CD8-positive, alpha-beta memory T cell (primary cell): ENCODE data around the gene KMT2C. TPM values are rescaled to one million over a fixed set of nuclear protein-coding genes. Genes with fewer than 3 reads are reported as not detected.
A peak's percentile ranks its signal among the peaks of the same experiment; 100 is the strongest.

Experiments used
- CTCF ChIA-PET: fragments of 350-600 bp; sonication (Branson Sonifier 250); formaldehyde crosslinking; loops from one replicate; lab custom pipeline; 2021; ENCODE audit warnings: antibody characterized with exemption; lab: Charles Lee
- POLR2A ChIA-PET: fragments of 350-600 bp; sonication (Branson Sonifier 250); formaldehyde crosslinking; loops from one replicate; lab custom pipeline; 2021; ENCODE audit warnings: antibody characterized with exemption; lab: Charles Lee
- DNase-seq, 5 donors: peaks; one replicate each; pipeline versions ENCODE4 v3.0.0 to v3.0.0-alpha.2; 2020 to 2022; ENCODE audit warnings: mixed read lengths in 1 of 5
- H3K27ac ChIP-seq: one replicate; pipeline ENCODE4 v1.7.0; 2013; ENCODE audit warnings: low read depth, mild to moderate bottlenecking, low read length, moderate library complexity
- H3K27me3 ChIP-seq: 2 replicates; pipeline ENCODE4 v1.7.0; 2013; ENCODE audit warnings: low read length, mild to moderate bottlenecking; ENCODE audit not compliant: insufficient read depth, poor library complexity, severe bottlenecking
- H3K36me3 ChIP-seq: 2 replicates; pipeline ENCODE4 v1.7.0; 2013; ENCODE audit warnings: mild to moderate bottlenecking, low read length, moderate library complexity; ENCODE audit not compliant: insufficient read depth
- H3K4me1 ChIP-seq: 2 replicates; pipeline ENCODE4 v1.7.0; 2013; ENCODE audit warnings: mild to moderate bottlenecking, low read length, moderate library complexity; ENCODE audit not compliant: insufficient read depth
- H3K4me3 ChIP-seq: 2 replicates; pipeline ENCODE4 v1.7.0; 2013; ENCODE audit warnings: mild to moderate bottlenecking, low read length
- H3K9me3 ChIP-seq: 2 replicates; pipeline ENCODE4 v1.7.0; 2013; ENCODE audit warnings: mild to moderate bottlenecking, low read length
- H3K27ac Mint-ChIP-seq, 8 donors: one replicate each; pipeline ENCODE4 v1.8.0; 2020 to 2021; ENCODE audit warnings: mixed read lengths in 8 of 8, mild to moderate bottlenecking in 6 of 8, inconsistent platforms in 3 of 8, moderate library complexity in 3 of 8
- H3K27me3 Mint-ChIP-seq, 2 donors: one replicate each; pipeline ENCODE4 v1.8.0; 2020 to 2021; ENCODE audit warnings: mixed read lengths in 2 of 2, mild to moderate bottlenecking in 1 of 2, moderate library complexity in 1 of 2
- H3K36me3 Mint-ChIP-seq, 3 donors: one replicate each; pipeline ENCODE4 v1.8.0; 2020 to 2021; ENCODE audit warnings: mixed read lengths in 3 of 3, inconsistent platforms in 1 of 3, mild to moderate bottlenecking in 1 of 3
- H3K4me1 Mint-ChIP-seq, 3 donors: one replicate each; pipeline ENCODE4 v1.8.0; 2020 to 2021; ENCODE audit warnings: mixed read lengths in 3 of 3, inconsistent platforms in 1 of 3, mild to moderate bottlenecking in 1 of 3
- H3K4me3 Mint-ChIP-seq, 7 donors: one replicate each; pipeline ENCODE4 v1.8.0; 2020 to 2021; ENCODE audit warnings: mixed read lengths in 7 of 7, mild to moderate bottlenecking in 6 of 7, moderate library complexity in 4 of 7, inconsistent platforms in 2 of 7
- H3K9me3 Mint-ChIP-seq, 5 donors: one replicate each; pipeline ENCODE4 v1.8.0; 2020 to 2022; ENCODE audit warnings: mixed read lengths in 5 of 5, mild to moderate bottlenecking in 3 of 5, moderate library complexity in 2 of 5, inconsistent platforms in 1 of 5
- polyA plus RNA-seq: library from polyadenylated mRNA; unstranded; fragments of 300-500 nt; fragmentation: Illumina TruSeq; gene quantifications from one replicate; pipeline ENCODE4 v1.2.3, GENCODE V29; 2021
- total RNA-seq, 2 experiments: library from RNA; stranded (reverse); gene quantifications; one replicate each; pipeline ENCODE4 v1.2.3, GENCODE V29; 2021

Gene KMT2C
- total and polyA plus RNA-seq, 3 experiments from 2014 or later = 18.7 to 45.3 (median 42.0) TPM

- Histone ChIP-seq H3K4me1 (no peaks in the 10 kb centered on the region), H3K36me3 (peaks cover 12% of the 10 kb centered on the region), H3K27me3 (no peaks in the 10 kb centered on the region), H3K9me3 (no peaks in the 10 kb centered on the region), H3K4me3 (no peak overlapping the region), H3K27ac (no peak overlapping the region)
- POLR2A ChIA-PET = no interaction called here
- Mint-ChIP-seq H3K4me1 (peaks cover 0 to 4% (median 4%) of the 10 kb centered on the region in 3 donors), H3K36me3 (peaks cover 16 to 68% (median 17%) of the 10 kb centered on the region in 3 donors), H3K27ac (peak overlapping the region in 1 of 8 donors; percentile 42), H3K27me3 (no peaks in the 10 kb centered on the region), H3K9me3 (no peaks in the 10 kb centered on the region), H3K4me3 (no peak overlapping the region)
- DNase-seq = no peak
- CTCF ChIA-PET = no interaction called here
Measured at GRCh38 chr7:152103066-152103465, 332.7 kb downstream of the KMT2C start.

- no peaks in the 10 kb centered on the region for H3K27me3 Mint-ChIP-seq
- H3K27me3 ChIP-seq = no peaks in the 10 kb centered on the region
- ChIA-PET CTCF (no interaction called here), POLR2A (no interaction called here)
- no peaks in the 10 kb centered on the region for H3K36me3 ChIP-seq
- no peaks in the 10 kb centered on the region for H3K4me1 ChIP-seq
- H3K9me3 Mint-ChIP-seq = no peaks in the 10 kb centered on the region
- no peak for DNase-seq
- H3K4me3 Mint-ChIP-seq = no peak overlapping the region
- H3K4me3 ChIP-seq = no peak overlapping the region
- peaks cover 4 to 48% (median 7%) of the 10 kb centered on the region in 3 donors for H3K36me3 Mint-ChIP-seq
- H3K27ac Mint-ChIP-seq = no peak overlapping the region
- H3K27ac ChIP-seq = no peak overlapping the region
- no peaks in the 10 kb centered on the region for H3K9me3 ChIP-seq
- H3K4me1 Mint-ChIP-seq = peaks cover 4 to 14% (median 6%) of the 10 kb centered on the region in 3 donors
Measured at GRCh38 chr7:152097330-152097729, 338.5 kb downstream of the KMT2C start.

- ChIA-PET CTCF (interaction anchor here (0.5 kb wide), 1 partner anchor 12 kb away, joined by 3 read pairs; no protein-coding TSS in a partner anchor), POLR2A (no interaction called here)
- Histone ChIP-seq H3K36me3 (no peaks in the 10 kb centered on the region), H3K4me1 (no peaks in the 10 kb centered on the region), H3K4me3 (no peak overlapping the region), H3K9me3 (no peaks in the 10 kb centered on the region), H3K27me3 (no peaks in the 10 kb centered on the region), H3K27ac (no peak overlapping the region)
- no peaks in the 10 kb centered on the region for H3K27me3 Mint-ChIP-seq
- no peak for DNase-seq
- peaks cover 2 to 42% (median 5%) of the 10 kb centered on the region in 3 donors for H3K36me3 Mint-ChIP-seq
- no peak overlapping the region for H3K27ac Mint-ChIP-seq
- peaks cover 13 to 25% (median 16%) of the 10 kb centered on the region in 3 donors for H3K4me1 Mint-ChIP-seq
- H3K9me3 Mint-ChIP-seq = no peaks in the 10 kb centered on the region
- no peak overlapping the region for H3K4me3 Mint-ChIP-seq
Measured at GRCh38 chr7:152095771-152096170, 340.0 kb downstream of the KMT2C start.

- Mint-ChIP-seq H3K4me3 (no peak overlapping the region), H3K36me3 (peaks cover 8 to 47% (median 10%) of the 10 kb centered on the region in 3 donors), H3K9me3 (peaks cover 0 to 11% (median 8%) of the 10 kb centered on the region in 5 donors), H3K27ac (no peak overlapping the region), H3K27me3 (no peaks in the 10 kb centered on the region), H3K4me1 (peaks cover 17 to 27% (median 18%) of the 10 kb centered on the region in 3 donors)
- H3K36me3 ChIP-seq = no peaks in the 10 kb centered on the region
- POLR2A ChIA-PET = no interaction called here
- no peaks in the 10 kb centered on the region for H3K4me1 ChIP-seq
- no peaks in the 10 kb centered on the region for H3K27me3 ChIP-seq
- CTCF ChIA-PET = interaction anchor here (1.3 kb wide), 1 partner anchor 67 kb away, joined by 3 read pairs; no protein-coding TSS in a partner anchor
- H3K4me3 ChIP-seq = no peak overlapping the region
- DNase-seq = no peak
- peaks cover 6% of the 10 kb centered on the region for H3K9me3 ChIP-seq
- no peak overlapping the region for H3K27ac ChIP-seq
Measured at GRCh38 chr7:152093717-152094116, 342.1 kb downstream of the KMT2C start.

GRCh38 chr7:152090747-152091146 lies 345.1 kb downstream of the KMT2C start:
- Histone ChIP-seq H3K4me3 (no peak overlapping the region), H3K36me3 (no peaks in the 10 kb centered on the region), H3K4me1 (no peaks in the 10 kb centered on the region), H3K9me3 (peaks cover 6% of the 10 kb centered on the region), H3K27me3 (no peaks in the 10 kb centered on the region), H3K27ac (no peak overlapping the region)
- H3K4me1 Mint-ChIP-seq = peaks cover 14 to 23% (median 18%) of the 10 kb centered on the region in 3 donors
- H3K36me3 Mint-ChIP-seq = peaks cover 14 to 32% (median 26%) of the 10 kb centered on the region in 3 donors
- no peak for DNase-seq
- H3K9me3 Mint-ChIP-seq = peaks cover 7 to 25% (median 17%) of the 10 kb centered on the region in 5 donors
- ChIA-PET CTCF (interaction anchor here (1.0 kb wide), 1 partner anchor 16 kb away, joined by 3 read pairs; no protein-coding TSS in a partner anchor), POLR2A (no interaction called here)
- peak overlapping the region in 2 of 8 donors; percentile 9 to 11 for H3K27ac Mint-ChIP-seq
- H3K4me3 Mint-ChIP-seq = no peak overlapping the region
- no peaks in the 10 kb centered on the region for H3K27me3 Mint-ChIP-seq

GRCh38 chr7:152089183-152089582 lies 346.6 kb downstream of the KMT2C start:
- Mint-ChIP-seq H3K4me1 (peaks cover 12 to 35% (median 30%) of the 10 kb centered on the region in 3 donors), H3K9me3 (peaks cover 7 to 25% (median 17%) of the 10 kb centered on the region in 5 donors), H3K4me3 (no peak overlapping the region), H3K36me3 (peaks cover 22 to 38% (median 33%) of the 10 kb centered on the region in 3 donors), H3K27ac (no peak overlapping the region), H3K27me3 (no peaks in the 10 kb centered on the region)
- ChIA-PET CTCF (no interaction called here), POLR2A (no interaction called here)
- H3K36me3 ChIP-seq = no peaks in the 10 kb centered on the region
- peaks cover 6% of the 10 kb centered on the region for H3K9me3 ChIP-seq
- no peak overlapping the region for H3K4me3 ChIP-seq
- DNase-seq = no peak
- no peak overlapping the region for H3K27ac ChIP-seq
- H3K4me1 ChIP-seq = no peaks in the 10 kb centered on the region
- H3K27me3 ChIP-seq = no peaks in the 10 kb centered on the region

GRCh38 chr7:152086513-152086912 lies 349.3 kb downstream of the KMT2C start:
- Mint-ChIP-seq H3K9me3 (peaks cover 7 to 25% (median 17%) of the 10 kb centered on the region in 5 donors), H3K27me3 (no peaks in the 10 kb centered on the region), H3K4me1 (peaks cover 13 to 43% (median 32%) of the 10 kb centered on the region in 3 donors), H3K4me3 (no peak overlapping the region), H3K27ac (no peak overlapping the region), H3K36me3 (peaks cover 30 to 47% (median 30%) of the 10 kb centered on the region in 3 donors)
- ChIA-PET CTCF (no interaction called here), POLR2A (no interaction called here)
- H3K27me3 ChIP-seq = no peaks in the 10 kb centered on the region
- no peaks in the 10 kb centered on the region for H3K36me3 ChIP-seq
- no peak for DNase-seq
- no peak overlapping the region for H3K27ac ChIP-seq
- no peak overlapping the region for H3K4me3 ChIP-seq
- H3K9me3 ChIP-seq = peaks cover 6% of the 10 kb centered on the region
- H3K4me1 ChIP-seq = no peaks in the 10 kb centered on the region

- no peaks in the 10 kb centered on the region for H3K4me1 ChIP-seq
- Mint-ChIP-seq H3K27me3 (no peaks in the 10 kb centered on the region), H3K4me1 (peaks cover 10 to 44% (median 29%) of the 10 kb centered on the region in 3 donors), H3K4me3 (no peak overlapping the region), H3K27ac (no peak overlapping the region), H3K36me3 (peaks cover 28 to 48% (median 30%) of the 10 kb centered on the region in 3 donors), H3K9me3 (peaks cover 7 to 25% (median 17%) of the 10 kb centered on the region in 5 donors)
- POLR2A ChIA-PET = no interaction called here
- CTCF ChIA-PET = no interaction called here
- no peak overlapping the region for H3K27ac ChIP-seq
- no peak overlapping the region for H3K4me3 ChIP-seq
- H3K27me3 ChIP-seq = no peaks in the 10 kb centered on the region
- no peak for DNase-seq
- H3K36me3 ChIP-seq = no peaks in the 10 kb centered on the region
- H3K9me3 ChIP-seq = peaks cover 6% of the 10 kb centered on the region
Measured at GRCh38 chr7:152085131-152085530, 350.7 kb downstream of the KMT2C start.
